C4-2B (cell line): ENCODE measurements around the gene HDGFL3.

Experiments
- H3K27ac ChIP-seq: fragments of 450-650 bp; 2 replicates; pipeline ENCODE4 v1.5.1; 2017
- ZFX ChIP-seq: fragments of 450-650 bp; IDR thresholded peaks from 2 replicates; pipeline ENCODE4 v1.6.1; 2017
- TF ChIP-seq, protein P1 (sequence below): fragments of 450-650 bp; conservative IDR thresholded peaks from 2 replicates; pipeline ENCODE4 v1.5.1; 2017; ENCODE audit warnings: mild to moderate bottlenecking

The HDGFL3 gene

DNA sequence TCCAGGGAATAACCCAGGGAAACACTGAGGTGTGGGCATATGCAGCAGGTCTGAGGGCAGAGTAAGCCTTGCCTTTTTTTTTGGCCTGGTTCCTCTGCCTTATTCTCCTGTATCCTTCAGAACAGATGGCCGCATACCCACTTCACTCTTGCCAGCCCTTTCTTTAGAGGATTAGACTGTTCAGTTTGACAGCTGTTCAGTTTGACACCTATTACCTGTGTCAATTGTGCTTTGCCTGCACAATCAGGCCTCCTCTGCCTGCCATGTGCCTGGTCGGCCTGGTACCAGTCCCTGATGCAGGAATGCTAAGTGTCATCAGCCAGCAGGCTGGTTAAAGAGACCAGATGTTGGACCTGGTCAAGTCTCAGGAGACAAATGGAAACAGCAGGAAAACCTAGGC lies 77.8 kb downstream of the HDGFL3 start:
- TF ChIP-seq, protein P1, sequence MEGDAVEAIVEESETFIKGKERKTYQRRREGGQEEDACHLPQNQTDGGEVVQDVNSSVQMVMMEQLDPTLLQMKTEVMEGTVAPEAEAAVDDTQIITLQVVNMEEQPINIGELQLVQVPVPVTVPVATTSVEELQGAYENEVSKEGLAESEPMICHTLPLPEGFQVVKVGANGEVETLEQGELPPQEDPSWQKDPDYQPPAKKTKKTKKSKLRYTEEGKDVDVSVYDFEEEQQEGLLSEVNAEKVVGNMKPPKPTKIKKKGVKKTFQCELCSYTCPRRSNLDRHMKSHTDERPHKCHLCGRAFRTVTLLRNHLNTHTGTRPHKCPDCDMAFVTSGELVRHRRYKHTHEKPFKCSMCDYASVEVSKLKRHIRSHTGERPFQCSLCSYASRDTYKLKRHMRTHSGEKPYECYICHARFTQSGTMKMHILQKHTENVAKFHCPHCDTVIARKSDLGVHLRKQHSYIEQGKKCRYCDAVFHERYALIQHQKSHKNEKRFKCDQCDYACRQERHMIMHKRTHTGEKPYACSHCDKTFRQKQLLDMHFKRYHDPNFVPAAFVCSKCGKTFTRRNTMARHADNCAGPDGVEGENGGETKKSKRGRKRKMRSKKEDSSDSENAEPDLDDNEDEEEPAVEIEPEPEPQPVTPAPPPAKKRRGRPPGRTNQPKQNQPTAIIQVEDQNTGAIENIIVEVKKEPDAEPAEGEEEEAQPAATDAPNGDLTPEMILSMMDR: no peak
- TF ChIP-seq ZFX: no peak
- no peak overlapping the region for H3K27ac ChIP-seq

DNA sequence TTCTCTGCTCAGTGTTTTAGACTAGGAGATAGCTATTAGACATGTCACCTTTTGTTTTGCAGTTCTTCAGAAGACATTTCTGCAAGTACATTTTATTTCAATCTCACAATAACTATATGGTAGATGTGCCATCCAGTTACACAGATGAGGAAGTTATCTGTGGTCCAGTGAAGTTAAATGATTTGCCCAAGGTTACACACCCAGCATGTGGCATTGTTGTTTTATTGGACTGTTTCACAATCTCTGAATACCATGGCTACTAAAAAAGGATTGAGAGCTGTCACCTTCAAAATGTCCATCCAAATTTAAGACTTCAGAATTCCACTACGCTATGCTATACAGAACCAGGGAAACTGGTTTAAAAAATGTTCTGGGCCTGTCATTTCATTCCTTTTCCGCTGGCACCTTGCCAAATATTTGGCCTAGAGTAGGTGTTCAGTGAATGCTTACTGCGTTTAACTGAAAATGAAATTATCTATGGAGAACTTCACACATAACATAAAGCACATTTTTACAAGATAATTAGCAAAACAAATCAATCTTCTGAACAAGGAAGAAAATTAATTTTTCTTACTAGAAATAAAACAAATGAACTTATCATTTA lies 80.0 kb downstream of the HDGFL3 start:
- H3K27ac ChIP-seq: no peak overlapping the region
- TF ChIP-seq, protein P1: no peak
- no peak for TF ChIP-seq ZFX

DNA sequence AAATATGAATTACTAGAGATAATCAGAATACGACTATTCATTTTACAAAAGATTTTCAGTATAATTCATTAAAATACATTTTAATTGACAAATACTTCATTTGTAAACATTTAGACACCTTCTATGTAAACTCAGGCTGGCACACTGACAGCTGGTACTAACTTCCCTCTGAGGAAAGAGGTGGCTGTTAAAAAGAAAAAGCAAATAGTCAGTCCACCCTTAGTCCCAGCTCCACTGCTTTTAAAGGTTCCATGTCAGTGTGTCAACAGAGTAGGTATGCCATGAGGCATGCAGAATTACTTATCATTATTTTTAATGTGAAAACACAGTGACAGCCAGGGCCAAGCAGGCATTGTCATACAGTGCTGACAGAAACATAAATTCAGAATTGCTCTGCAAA lies 84.1 kb downstream of the HDGFL3 start:
- TF ChIP-seq, protein P1: no peak
- TF ChIP-seq ZFX: no peak
- H3K27ac ChIP-seq: no peak overlapping the region

DNA sequence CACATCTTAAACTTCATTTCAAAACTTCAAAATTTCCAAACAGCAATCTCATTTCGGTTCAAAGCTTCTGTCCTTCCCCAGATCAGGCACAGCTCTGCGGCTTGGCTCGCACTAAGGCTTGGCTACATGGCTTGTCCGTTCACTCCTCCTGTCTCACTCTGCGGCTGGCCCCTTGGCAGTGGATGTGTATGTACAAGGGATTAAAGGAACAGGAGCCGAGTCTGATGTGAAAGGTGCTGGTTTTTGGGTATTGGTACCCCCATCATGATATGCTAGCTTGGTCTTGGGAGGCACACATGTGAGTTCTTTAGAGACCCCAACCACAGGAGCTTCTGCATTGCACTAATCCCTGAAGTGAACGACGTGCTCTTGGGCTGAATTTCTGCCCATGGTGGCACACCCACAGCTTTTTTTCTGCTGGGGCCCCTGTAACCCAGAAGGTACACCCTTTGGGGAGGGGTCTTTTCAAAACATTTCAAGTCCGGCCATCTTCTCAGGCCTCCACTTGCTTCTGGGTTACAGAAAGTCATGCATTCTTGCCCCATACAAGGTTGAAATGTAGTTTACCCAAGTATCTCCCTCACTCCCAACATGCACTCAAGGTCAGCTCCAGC lies 87.5 kb downstream of the HDGFL3 start:
- no peak overlapping the region for H3K27ac ChIP-seq
- no peak for TF ChIP-seq ZFX
- TF ChIP-seq, protein P1: no peak

DNA sequence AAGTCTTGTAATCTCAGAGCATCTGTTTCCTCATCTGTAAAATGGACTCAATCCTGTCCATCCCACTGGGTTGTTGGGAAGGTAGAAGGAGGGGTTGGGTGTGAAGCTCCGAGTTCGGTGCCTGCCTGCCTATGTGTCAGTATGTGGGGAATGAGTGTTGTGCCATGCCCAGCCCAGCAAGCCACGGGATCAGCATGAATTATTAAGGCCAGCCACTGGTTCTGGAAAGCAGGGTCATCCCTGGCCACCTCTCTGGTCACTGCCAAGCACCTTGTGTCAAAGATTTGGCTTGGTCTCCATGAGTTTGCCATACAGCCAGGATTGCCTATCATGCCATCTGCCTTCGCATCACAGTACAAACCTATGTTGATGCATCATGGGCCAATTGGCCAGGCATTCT lies 88.7 kb downstream of the HDGFL3 start:
- TF ChIP-seq ZFX: no peak
- TF ChIP-seq, protein P1: no peak
- no peak overlapping the region for H3K27ac ChIP-seq

DNA sequence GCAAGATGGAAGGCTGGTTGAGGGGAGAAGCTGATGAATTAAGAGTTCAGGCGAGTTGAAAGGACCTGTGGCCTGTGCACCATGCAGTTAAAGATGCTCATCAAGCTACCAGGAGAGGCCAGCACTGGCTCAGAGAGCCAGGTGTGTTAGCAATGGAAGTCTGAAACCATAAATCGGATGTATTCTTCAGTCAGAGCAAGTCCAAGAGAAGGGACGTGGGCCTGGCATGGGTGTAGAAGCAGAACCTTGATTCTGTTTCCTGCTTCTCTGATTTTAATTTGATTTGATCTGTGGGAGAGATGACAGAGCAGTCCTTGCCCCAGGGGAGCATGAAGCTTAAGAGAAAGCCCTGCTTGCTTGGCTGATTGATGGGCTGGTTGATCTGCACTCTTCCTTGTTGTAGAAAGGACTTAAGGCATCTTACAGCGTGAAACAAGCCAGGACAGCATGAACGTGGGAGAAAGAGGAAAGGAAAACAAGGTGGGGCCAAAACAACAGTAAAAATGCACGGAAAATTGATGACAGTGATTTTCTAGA lies 89.3 kb downstream of the HDGFL3 start:
- TF ChIP-seq, protein P1: no peak
- no peak for TF ChIP-seq ZFX

DNA sequence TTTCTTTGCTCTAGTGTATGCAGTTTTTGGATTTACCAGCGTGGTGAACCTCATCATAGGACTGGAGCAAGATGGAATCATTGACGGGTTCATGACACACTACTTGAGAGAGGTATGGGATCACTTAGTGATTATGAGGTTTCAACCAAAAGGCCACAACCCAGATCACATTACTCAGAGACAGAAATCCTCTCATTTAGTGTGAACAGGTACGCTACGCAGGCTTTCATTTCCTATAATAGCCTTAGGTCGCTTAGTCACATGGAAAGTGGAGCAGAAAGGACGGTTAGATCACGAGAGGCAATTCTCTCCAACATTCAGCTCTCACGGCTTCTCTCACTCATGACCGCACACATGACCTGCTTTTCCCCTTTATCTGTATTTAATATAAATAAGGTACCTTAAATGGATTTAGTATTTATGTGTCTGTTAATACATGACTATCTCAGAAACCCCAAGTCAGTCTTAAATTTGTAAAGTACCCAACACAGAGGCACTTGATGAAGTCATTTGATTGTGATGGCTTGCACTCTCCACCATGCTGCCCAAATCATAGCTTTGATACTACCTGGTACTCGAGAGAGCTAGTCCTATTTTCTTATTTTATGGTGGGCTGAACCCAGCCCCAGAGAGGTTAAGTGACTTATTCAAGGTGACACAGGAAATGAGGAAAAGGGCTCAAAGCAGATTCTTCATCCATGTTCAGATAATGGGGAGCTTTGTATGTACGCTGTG lies 91.6 kb downstream of the HDGFL3 start:
- no peak for TF ChIP-seq ZFX
- TF ChIP-seq, protein P1: no peak
- no peak overlapping the region for H3K27ac ChIP-seq

More for the DNA sequence above, 89.3 kb downstream of the HDGFL3 start:
- no peak overlapping the region for H3K27ac ChIP-seq
